Activated CD8-positive, alpha-beta memory T cell treated with anti-CD3 and anti-CD28 coated beads for 36 hours (primary cell): ENCODE data around the gene MAP3K7CL. TPM values are rescaled to one million over a fixed set of nuclear protein-coding genes. Genes with fewer than 3 reads are reported as not detected.

Source experiments
- CTCF ChIA-PET: fragments of 350-600 bp; sonication (Branson Sonifier 250); formaldehyde crosslinking; loops from one replicate; lab custom pipeline; 2021; ENCODE audit warnings: antibody characterized with exemption; lab: Charles Lee
- POLR2A ChIA-PET: fragments of 350-600 bp; sonication (Branson Sonifier 250); formaldehyde crosslinking; loops from one replicate; lab custom pipeline; 2021; ENCODE audit warnings: antibody characterized with exemption; lab: Charles Lee
- total RNA-seq, 2 experiments: library from RNA; stranded (reverse); gene quantifications; one replicate each; pipeline ENCODE4 v1.2.3, GENCODE V29; 2021

MAP3K7CL gene
- total RNA-seq, 2 experiments from 2014 or later, result 4.3 to 5.5 TPM

DNA sequence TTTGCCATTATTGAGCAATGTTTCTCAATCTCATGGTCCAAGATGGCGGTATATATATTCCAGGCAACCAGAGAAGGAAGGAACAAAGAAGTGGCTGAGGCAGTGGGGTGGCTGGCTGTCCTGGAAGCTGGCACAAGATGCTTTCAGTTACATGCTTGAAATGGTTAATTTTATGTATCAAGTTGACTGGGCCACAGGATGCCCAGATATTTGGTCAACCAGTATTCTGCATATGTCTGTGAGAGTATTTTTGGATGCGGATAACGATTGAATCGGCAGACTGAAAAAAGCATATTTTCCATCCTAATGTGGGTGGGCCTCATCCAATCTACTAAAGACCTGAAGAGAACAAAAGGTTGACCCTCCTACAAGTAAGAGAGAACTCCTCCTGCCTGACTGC is 55.2 kb downstream of the MAP3K7CL start:
- CTCF ChIA-PET, result no interaction called here
- POLR2A ChIA-PET, result no interaction called here

DNA sequence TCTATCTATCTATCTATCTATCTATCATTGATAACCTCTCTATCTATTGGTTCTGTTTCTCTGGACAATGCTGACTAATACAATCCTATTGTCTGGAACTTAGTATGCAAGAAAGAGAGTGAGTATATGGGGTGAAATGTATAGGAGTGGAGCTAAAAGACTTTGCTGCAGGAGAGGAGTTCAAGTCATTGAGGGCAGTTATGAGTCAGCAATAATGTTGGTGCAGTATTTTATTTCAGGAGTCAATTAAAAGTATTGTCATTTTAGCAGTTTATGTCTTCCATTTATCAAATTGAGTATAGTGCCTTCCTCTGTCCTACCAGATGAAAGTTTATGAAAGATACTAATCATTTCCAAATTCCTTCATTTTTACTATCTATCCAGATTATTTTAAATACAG is 55.8 kb downstream of the MAP3K7CL start:
- ChIA-PET POLR2A (no interaction called here), CTCF (no interaction called here)

GRCh38 chr21:29187944-29188343 is 57.5 kb downstream of the MAP3K7CL start:
- CTCF ChIA-PET, result no interaction called here
- POLR2A ChIA-PET, result no interaction called here

DNA sequence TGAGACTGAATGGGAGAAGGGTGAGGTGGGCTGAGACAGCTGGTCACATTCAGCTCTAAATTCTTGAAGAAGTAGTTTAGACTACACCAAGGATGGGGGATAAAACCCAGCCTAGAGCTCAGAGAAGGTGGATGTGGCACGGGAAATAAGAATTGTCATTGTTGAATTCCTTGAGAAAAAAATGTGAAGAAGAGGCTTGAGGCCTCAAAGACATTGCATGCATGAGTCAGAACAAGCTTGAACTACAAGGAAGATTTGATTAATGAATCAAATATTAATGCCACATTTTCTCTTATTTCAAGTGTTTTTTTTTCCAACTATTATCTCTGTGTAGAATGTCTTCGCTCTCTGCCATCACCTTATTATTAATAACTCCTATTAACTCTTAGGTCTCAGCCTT is 58.9 kb downstream of the MAP3K7CL start:
- ChIA-PET CTCF (no interaction called here), POLR2A (no interaction called here)

GRCh38 chr21:29190923-29191331 is 60.5 kb downstream of the MAP3K7CL start:
- CTCF ChIA-PET, result no interaction called here
- POLR2A ChIA-PET, result no interaction called here

GRCh38 chr21:29193072-29193471 is 62.6 kb downstream of the MAP3K7CL start:
- CTCF ChIA-PET, result no interaction called here
- POLR2A ChIA-PET, result no interaction called here

DNA sequence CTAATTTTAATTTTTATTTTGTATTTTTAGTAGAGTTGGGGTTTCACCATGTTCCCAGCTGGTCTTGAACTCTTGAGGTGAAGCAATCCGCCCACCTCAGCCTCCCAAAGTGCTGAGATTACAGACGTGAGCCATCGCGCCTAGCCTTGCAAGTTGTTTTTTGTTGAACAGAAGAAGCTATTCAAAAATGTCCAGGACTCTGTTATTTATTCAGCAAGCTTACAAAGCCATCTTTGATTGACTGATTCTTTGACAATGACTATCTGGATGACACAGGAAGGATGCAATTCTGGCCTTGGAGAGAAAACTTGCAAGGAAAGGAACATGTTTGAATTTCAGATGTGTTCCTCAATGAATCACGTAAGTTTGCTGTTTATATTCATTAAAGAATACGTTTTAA is 63.5 kb downstream of the MAP3K7CL start:
- ChIA-PET CTCF (no interaction called here), POLR2A (no interaction called here)

- POLR2A ChIA-PET, result no interaction called here
- CTCF ChIA-PET, result no interaction called here
Measured at GRCh38 chr21:29194342-29194741, 63.9 kb downstream of the MAP3K7CL start.

DNA sequence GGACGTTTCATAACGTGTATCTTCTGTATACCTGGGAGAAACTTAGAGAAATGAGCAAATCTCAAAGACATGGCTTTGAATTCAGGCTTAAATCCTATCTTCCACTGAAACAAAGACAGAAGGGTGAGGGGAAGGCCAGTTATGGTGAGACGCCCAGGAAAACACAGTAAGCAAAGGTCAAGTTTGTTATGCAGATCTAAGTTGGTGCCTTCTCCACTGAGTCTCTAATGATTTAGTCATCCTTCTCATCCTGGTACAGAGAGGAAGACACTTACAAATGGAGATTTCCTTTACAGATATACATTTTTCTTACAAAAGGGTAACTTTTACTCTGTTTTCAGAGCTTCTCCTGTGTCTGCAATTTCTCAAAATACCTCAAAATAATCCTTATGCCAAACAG is 64.4 kb downstream of the MAP3K7CL start:
- POLR2A ChIA-PET, result no interaction called here
- CTCF ChIA-PET, result no interaction called here

- ChIA-PET POLR2A (no interaction called here), CTCF (no interaction called here)
Measured at GRCh38 chr21:29195981-29196669, 65.7 kb downstream of the MAP3K7CL start.

- CTCF ChIA-PET, result no interaction called here
Measured at GRCh38 chr21:29196670-29197191, 66.3 kb downstream of the MAP3K7CL start.

DNA sequence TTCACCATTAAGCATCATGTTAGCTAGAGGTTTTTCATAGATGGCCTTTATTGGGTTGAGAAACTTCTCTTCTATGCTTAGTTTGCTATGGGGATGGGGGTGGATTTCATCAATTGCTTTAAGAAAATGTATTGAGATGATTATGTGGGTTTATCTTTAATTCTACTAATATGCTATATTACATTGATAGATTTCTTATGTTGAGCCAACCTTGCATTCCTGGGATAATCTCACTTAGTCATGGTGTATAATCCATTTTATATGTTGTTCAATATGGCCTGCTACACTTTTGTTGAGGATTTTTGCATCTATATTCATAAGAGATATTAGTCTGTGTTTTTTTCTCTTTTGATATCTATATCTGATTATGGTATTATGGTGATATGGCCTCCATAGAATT is 70.7 kb downstream of the MAP3K7CL start:
- CTCF ChIA-PET, result no interaction called here
- POLR2A ChIA-PET, result no interaction called here

More at GRCh38 chr21:29196670-29197191, 66.3 kb downstream of the MAP3K7CL start:
- POLR2A ChIA-PET, result no interaction called here

GRCh38 chr21:29205009-29205408 is 74.6 kb downstream of the MAP3K7CL start:
- POLR2A ChIA-PET, result no interaction called here
- CTCF ChIA-PET, result no interaction called here

DNA sequence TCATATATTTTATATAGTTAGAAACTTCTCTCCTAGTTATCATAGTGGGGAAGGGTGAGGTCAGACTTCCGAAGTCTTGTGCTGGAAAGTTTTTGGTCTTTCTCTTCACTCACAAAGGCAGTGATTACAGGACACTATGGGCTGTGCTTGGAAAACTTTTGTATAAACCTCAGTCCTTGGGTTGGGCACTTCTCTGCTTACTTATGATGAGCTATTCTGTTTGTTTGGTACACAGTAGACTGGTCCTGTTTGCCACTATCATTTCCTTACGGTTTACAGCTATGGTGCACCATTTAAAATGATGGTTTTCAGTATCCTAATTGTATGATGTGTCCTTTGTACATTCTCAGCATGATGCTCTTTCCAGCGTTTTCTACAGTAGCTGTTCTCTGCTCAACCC is 75.5 kb downstream of the MAP3K7CL start:
- POLR2A ChIA-PET, result no interaction called here
- CTCF ChIA-PET, result no interaction called here

DNA sequence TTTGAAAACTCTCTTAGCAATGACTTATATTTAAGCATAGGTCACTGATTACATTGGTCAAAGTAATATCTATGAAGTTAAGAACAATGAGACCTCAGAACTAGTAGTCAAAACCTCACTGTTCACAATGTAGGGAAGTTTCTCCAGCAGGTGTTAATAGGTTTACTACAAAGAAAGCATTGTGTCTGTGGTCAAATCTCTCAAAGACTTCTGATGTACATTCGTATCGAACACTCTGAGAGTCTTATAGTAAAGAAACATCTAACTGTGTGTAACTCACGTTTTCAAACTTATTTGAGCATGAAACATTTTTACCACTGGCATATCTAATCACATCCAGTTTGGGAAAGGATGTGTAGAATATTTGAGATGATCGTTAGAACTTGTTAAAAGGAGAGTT is 76.0 kb downstream of the MAP3K7CL start:
- ChIA-PET POLR2A (no interaction called here), CTCF (no interaction called here)

- POLR2A ChIA-PET, result no interaction called here
- CTCF ChIA-PET, result no interaction called here
Measured at GRCh38 chr21:29207201-29207600, 76.8 kb downstream of the MAP3K7CL start.

DNA sequence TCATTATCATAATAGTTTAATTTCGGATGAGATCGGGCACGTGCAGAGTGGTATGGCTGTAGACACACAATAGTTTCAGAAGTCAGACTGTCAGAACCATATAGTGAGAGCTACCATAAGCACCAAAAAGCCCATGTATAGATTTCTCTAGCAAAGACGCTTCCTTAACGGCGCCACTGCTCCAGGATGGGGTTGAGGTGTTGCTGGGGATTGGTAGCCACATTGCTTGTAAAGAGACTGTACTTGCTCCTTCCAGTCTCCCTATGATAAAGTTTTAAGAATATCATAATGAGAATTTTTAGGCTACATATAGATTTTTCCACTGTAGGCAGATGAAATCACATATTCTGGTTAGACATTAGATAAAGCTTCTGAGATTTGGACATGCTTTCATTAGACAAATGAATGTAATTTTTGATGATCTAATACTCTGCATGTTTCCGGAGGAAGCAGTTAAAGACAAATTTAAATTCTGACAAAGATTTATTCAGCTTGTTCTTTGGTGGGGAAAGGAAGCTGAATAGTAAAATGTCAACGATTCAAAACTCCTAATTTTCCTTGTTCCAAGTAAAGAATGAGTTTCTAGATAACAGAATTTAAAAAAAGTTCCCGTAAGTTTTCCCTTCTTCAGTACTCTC is 77.7 kb downstream of the MAP3K7CL start:
- CTCF ChIA-PET, result interaction anchor here (0.6 kb wide), 1 partner anchor 231 kb away, joined by 5 read pairs; no protein-coding TSS in a partner anchor
- POLR2A ChIA-PET, result no interaction called here

- POLR2A ChIA-PET, result no interaction called here
- CTCF ChIA-PET, result interaction anchor here (0.6 kb wide), 1 partner anchor 232 kb away, joined by 5 read pairs; no protein-coding TSS in a partner anchor
Measured at GRCh38 chr21:29208682-29209059, 78.2 kb downstream of the MAP3K7CL start.

- ChIA-PET CTCF (interaction anchor here (0.7 kb wide), 2 partner anchors 151 to 345 kb away, joined by 3 read pairs; no protein-coding TSS in a partner anchor), POLR2A (no interaction called here)
Measured at GRCh38 chr21:29209696-29210095, 79.3 kb downstream of the MAP3K7CL start.

DNA sequence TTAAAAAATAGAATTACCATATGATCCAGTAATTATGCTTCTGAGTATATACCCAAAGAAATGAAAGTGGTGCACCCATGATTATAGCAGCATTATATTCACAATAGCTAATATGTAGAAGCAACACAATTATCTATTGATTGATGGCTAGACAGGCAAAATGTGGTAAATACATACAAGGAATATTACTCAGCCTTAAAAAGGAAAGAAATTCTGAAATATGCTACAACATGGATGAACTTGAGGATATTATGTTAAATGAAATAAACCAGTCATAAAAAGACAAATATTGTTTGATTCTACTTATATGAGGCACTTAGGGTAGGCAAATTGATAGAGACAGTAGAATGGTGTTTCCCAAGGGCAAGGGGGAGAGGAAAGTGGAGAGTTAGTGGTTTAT is 80.8 kb downstream of the MAP3K7CL start:
- ChIA-PET CTCF (no interaction called here), POLR2A (no interaction called here)

GRCh38 chr21:29212446-29212845 is 82.0 kb downstream of the MAP3K7CL start:
- ChIA-PET POLR2A (no interaction called here), CTCF (no interaction called here)
